B cell (primary cell): ENCODE results near the gene LRP6. TPM values are rescaled to one million over a fixed set of nuclear protein-coding genes. Genes with fewer than 3 reads are reported as not detected.

Experiments used
- ATAC-seq: fragments of 200-7000 bp; cut with Tn5 transposase; one replicate; pipeline ENCODE4 v1.10.0; 2021; ENCODE audit warnings: low read depth, mild to moderate bottlenecking, moderate number of reproducible peaks, moderate library complexity
- CTCF ChIA-PET: fragments of 350-600 bp; sonication (Branson Sonifier 250); formaldehyde crosslinking; loops from one replicate; lab custom pipeline; 2021; ENCODE audit warnings: antibody characterized with exemption, inconsistent platforms; lab: Charles Lee
- POLR2A ChIA-PET: fragments of 350-600 bp; sonication (Branson Sonifier 250); formaldehyde crosslinking; loops from one replicate; lab custom pipeline; 2021; ENCODE audit warnings: antibody characterized with exemption; lab: Charles Lee
- DNase-seq: peaks from one replicate; pipeline ENCODE4 v3.0.0; 2013
- H2AFZ ChIP-seq: 2 replicates; pipeline ENCODE4 v1.6.1; 2012; ENCODE audit warnings: mild to moderate bottlenecking, low read depth, low read length; ENCODE audit not compliant: insufficient read depth, poor library complexity, severe bottlenecking
- H3K27ac ChIP-seq, 2 donors: 1 replicate in 1 of 2; 2 replicates in 1 of 2; pipeline ENCODE4 v1.5.1; 2012 to 2013; ENCODE audit warnings: low read length in 2 of 2, mild to moderate bottlenecking in 2 of 2, moderate library complexity in 1 of 2
- H3K27me3 ChIP-seq, 4 experiments: fragments of 200-600 bp in 1 of 4; sonication (generic) in 1 of 4; replicated peaks in 1 of 4; 1 replicate in 2 of 4; 2 replicates in 2 of 4; pipeline versions ENCODE4 v1.6.1 to v1.7.0; 2013 to 2016; ENCODE audit warnings: low read length in 3 of 4, mild to moderate bottlenecking in 2 of 4, mixed read lengths in 1 of 4, moderate library complexity in 1 of 4; ENCODE audit not compliant: insufficient read depth in 4 of 4, control insufficient read depth in 3 of 4; ENCODE audit errors: control extremely low read depth in 1 of 4
- H3K36me3 ChIP-seq, 2 experiments: replicated peaks in 1 of 2; 1 replicate in 1 of 2; 2 replicates in 1 of 2; pipeline versions ENCODE4 v1.6.1 to v1.7.1; 2013; ENCODE audit warnings: low read length in 1 of 2; ENCODE audit not compliant: insufficient read depth in 2 of 2, control insufficient read depth in 1 of 2; ENCODE audit errors: control extremely low read depth in 1 of 2, extremely low read depth in 1 of 2
- H3K4me1 ChIP-seq, 2 donors: fragments of 200-600 bp in 1 of 2; sonication (generic) in 1 of 2; 1 replicate in 1 of 2; 2 replicates in 1 of 2; pipeline versions ENCODE4 v1.5.1 to v1.6.1; 2013 to 2017; ENCODE audit warnings: low read length in 2 of 2; ENCODE audit not compliant: control insufficient read depth in 2 of 2, insufficient read depth in 2 of 2
- H3K4me2 ChIP-seq: replicated peaks from 2 replicates; pipeline ENCODE3; 2012; ENCODE audit warnings: mild to moderate bottlenecking, low read depth, low read length; ENCODE audit not compliant: poor library complexity, severe bottlenecking
- H3K4me3 ChIP-seq, 5 experiments: fragments of 200-600 bp in 1 of 5; sonication (generic) in 1 of 5; 1 replicate in 3 of 5; 2 replicates in 2 of 5; pipeline versions ENCODE4 v1.5.1 to v1.7.0; 2011 to 2016; ENCODE audit warnings: low read length in 4 of 5, mild to moderate bottlenecking in 4 of 5, low read depth in 2 of 5, control low read depth in 1 of 5, moderate library complexity in 1 of 5; ENCODE audit not compliant: insufficient read depth in 1 of 5; ENCODE audit errors: control extremely low read depth in 1 of 5, extremely low read depth in 1 of 5
- H3K79me2 ChIP-seq: fragments of 200-600 bp; sonication (generic); one replicate; pipeline ENCODE4 v1.6.0; 2016; ENCODE audit warnings: low read length; ENCODE audit not compliant: control insufficient read depth, insufficient read depth
- H3K9ac ChIP-seq: fragments of 200-600 bp; sonication (generic); 2 replicates; pipeline ENCODE4 v1.6.1; 2017; ENCODE audit warnings: mild to moderate bottlenecking, low read length, moderate library complexity
- H3K9me3 ChIP-seq, 3 donors: one replicate each; pipeline versions ENCODE4 v1.6.1 to v1.7.1; 2013; ENCODE audit warnings: low read length in 2 of 3; ENCODE audit not compliant: control insufficient read depth in 2 of 3, insufficient read depth in 1 of 3; ENCODE audit errors: control extremely low read depth in 1 of 3
- H4K20me1 ChIP-seq: 2 replicates; pipeline ENCODE4 v1.6.0; 2012; ENCODE audit warnings: mild to moderate bottlenecking, low read length; ENCODE audit not compliant: insufficient read depth, control insufficient read depth, poor library complexity, severe bottlenecking
- H3K27ac Mint-ChIP-seq: one replicate; pipeline ENCODE4 v1.8.0; 2021; ENCODE audit warnings: mixed read lengths
- H3K27me3 Mint-ChIP-seq: one replicate; pipeline ENCODE4 v1.8.0; 2021; ENCODE audit warnings: mixed read lengths
- H3K4me1 Mint-ChIP-seq: one replicate; pipeline ENCODE4 v1.8.0; 2021; ENCODE audit warnings: mixed read lengths
- H3K4me3 Mint-ChIP-seq: one replicate; pipeline ENCODE4 v1.8.0; 2021; ENCODE audit warnings: mixed read lengths
- H3K9me3 Mint-ChIP-seq: one replicate; pipeline ENCODE4 v1.8.0; 2022; ENCODE audit warnings: mixed read lengths; ENCODE audit not compliant: insufficient read depth
- CTCF ChIP-seq: fragments of 200-600 bp; IDR thresholded peaks from one replicate; pipeline ENCODE4 v1.8.0; 2022; ENCODE audit warnings: antibody characterized with exemption, mild to moderate bottlenecking
- EZH2 ChIP-seq: IDR thresholded peaks from 2 replicates; pipeline ENCODE4 v1.6.1; 2012; ENCODE audit warnings: borderline replicate concordance, low read depth, mild to moderate bottlenecking, moderate library complexity, low read length; ENCODE audit not compliant: insufficient read depth, poor library complexity, severe bottlenecking
- WGBS: methylation state at CpG from one replicate; pipeline ENCODE4 v1.1.5; 2013; ENCODE audit warnings: missing lambda C conversion rate; ENCODE audit not compliant: insufficient coverage; 5-methylcytosine and 5-hydroxymethylcytosine counted together
- intact Hi-C: fragments of 100-400 bp; cut with micrococcal nuclease; formaldehyde crosslinking; loops from one replicate; pipeline ENCODE4 v1.10.0; 2022
- polyA plus RNA-seq: library from polyadenylated mRNA; depleted of rRNA; stranded (reverse); fragments of >200 nt; gene quantifications from 2 replicates; pipeline ENCODE4 v1.2.3, GENCODE V29; 2012
- total RNA-seq, 2 donors: library from RNA; stranded (reverse); fragments of 120-200 nt in 1 of 2; gene quantifications; 1 replicate in 1 of 2; 2 replicates in 1 of 2; pipeline versions ENCODE4 v1.2.3 to v1.2.4, GENCODE V29; 2013 to 2022

Gene LRP6
- total and polyA plus RNA-seq, 2 donors (not counting 1 experiment from before 2014, with no cell fraction given) = 0.34 to 2.8 TPM

GRCh38 chr12:12254553-12254952 lies 12.3 kb downstream of the LRP6 start:
- Mint-ChIP-seq H3K4me1 (no peaks in the 10 kb centered on the region), H3K9me3 (no peaks in the 10 kb centered on the region), H3K4me3 (no peak overlapping the region), H3K27ac (no peak overlapping the region), H3K27me3 (peaks cover 8% of the 10 kb centered on the region)
- WGBS = 100% methylated on average over 1 of the region's 2 CpGs
- H3K4me3 ChIP-seq = no peak overlapping the region
- H3K27me3 ChIP-seq = no peaks in the 10 kb centered on the region
- intact Hi-C loops = no loop called here
- no peaks in the 10 kb centered on the region for H3K9me3 ChIP-seq
- no peaks in the 10 kb centered on the region for H4K20me1 ChIP-seq
- no peak overlapping the region for H3K27ac ChIP-seq
- TF ChIP-seq EZH2 (no peak), CTCF (no peak)
- ChIA-PET POLR2A (no interaction called here), CTCF (interaction anchor here (1.2 kb wide), 1 partner anchor 171 kb away, joined by 3 read pairs; no protein-coding TSS in a partner anchor)
- no peaks in the 10 kb centered on the region for H3K79me2 ChIP-seq
- no peak for ATAC-seq
- no peak overlapping the region for H2AFZ ChIP-seq
- no peaks in the 10 kb centered on the region for H3K36me3 ChIP-seq
- no peaks in the 10 kb centered on the region for H3K4me1 ChIP-seq
- H3K9ac ChIP-seq = no peak overlapping the region
- H3K4me2 ChIP-seq = no peak overlapping the region
- DNase-seq = no peak

GRCh38 chr12:12249216-12250050 lies 17.4 kb downstream of the LRP6 start:
- POLR2A ChIA-PET = no interaction called here
- no peaks in the 10 kb centered on the region for H3K27me3 ChIP-seq
- H4K20me1 ChIP-seq = no peaks in the 10 kb centered on the region
- Mint-ChIP-seq H3K4me3 (no peak overlapping the region), H3K27me3 (peaks cover 3% of the 10 kb centered on the region), H3K9me3 (no peaks in the 10 kb centered on the region), H3K4me1 (no peaks in the 10 kb centered on the region), H3K27ac (no peak overlapping the region)
- no peak overlapping the region for H3K27ac ChIP-seq
- no peaks in the 10 kb centered on the region for H3K79me2 ChIP-seq
- H3K4me1 ChIP-seq = no peaks in the 10 kb centered on the region
- intact Hi-C loops = no loop called here
- TF ChIP-seq CTCF = no peak
- TF ChIP-seq EZH2 = no peak
- H3K9me3 ChIP-seq = no peaks in the 10 kb centered on the region
- DNase-seq = no peak
- WGBS = 56% methylated on average over 3 of the region's 4 CpGs
- CTCF ChIA-PET = interaction anchor here (1.0 kb wide), 1 partner anchor 10 kb away, joined by 3 read pairs; no protein-coding TSS in a partner anchor
- no peak overlapping the region for H3K9ac ChIP-seq
- no peak overlapping the region for H2AFZ ChIP-seq
- ATAC-seq = no peak
- H3K4me3 ChIP-seq = no peak overlapping the region
- no peak overlapping the region for H3K4me2 ChIP-seq
- no peaks in the 10 kb centered on the region for H3K36me3 ChIP-seq
